ENCODE data around the gene DEFB114. TPM values are rescaled to one million over a fixed set of nuclear protein-coding genes. Genes with fewer than 3 reads are reported as not detected.

Gene DEFB114
- total RNA-seq, result not detected in 2 replicates
- long read RNA-seq, result 0 reads

DNA sequence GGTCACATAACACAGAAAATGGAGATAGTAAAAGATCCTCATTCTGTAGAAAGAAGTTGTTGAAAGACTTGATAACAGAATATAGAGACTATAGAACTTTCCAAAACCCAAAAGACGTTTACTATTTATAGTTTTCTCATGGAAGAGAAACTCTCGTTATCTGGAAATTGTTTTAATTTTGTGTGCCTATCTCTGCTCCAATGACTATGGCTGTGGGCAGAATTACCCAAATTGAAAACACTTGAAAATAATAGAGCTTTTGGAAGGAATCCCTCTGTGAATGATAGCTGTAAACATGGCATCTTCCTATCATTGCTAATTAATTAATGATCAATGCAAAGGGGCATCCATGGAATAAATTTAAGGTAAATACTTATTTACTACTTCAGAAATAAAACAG, at the start of gene DEFB114:
TSS of gene DEFB114 (minus strand) at position 101 of the 400 bp plus-strand sequence. CDS start at position 42, 59 bp downstream.
- TF ChIP-seq, protein P1, sequence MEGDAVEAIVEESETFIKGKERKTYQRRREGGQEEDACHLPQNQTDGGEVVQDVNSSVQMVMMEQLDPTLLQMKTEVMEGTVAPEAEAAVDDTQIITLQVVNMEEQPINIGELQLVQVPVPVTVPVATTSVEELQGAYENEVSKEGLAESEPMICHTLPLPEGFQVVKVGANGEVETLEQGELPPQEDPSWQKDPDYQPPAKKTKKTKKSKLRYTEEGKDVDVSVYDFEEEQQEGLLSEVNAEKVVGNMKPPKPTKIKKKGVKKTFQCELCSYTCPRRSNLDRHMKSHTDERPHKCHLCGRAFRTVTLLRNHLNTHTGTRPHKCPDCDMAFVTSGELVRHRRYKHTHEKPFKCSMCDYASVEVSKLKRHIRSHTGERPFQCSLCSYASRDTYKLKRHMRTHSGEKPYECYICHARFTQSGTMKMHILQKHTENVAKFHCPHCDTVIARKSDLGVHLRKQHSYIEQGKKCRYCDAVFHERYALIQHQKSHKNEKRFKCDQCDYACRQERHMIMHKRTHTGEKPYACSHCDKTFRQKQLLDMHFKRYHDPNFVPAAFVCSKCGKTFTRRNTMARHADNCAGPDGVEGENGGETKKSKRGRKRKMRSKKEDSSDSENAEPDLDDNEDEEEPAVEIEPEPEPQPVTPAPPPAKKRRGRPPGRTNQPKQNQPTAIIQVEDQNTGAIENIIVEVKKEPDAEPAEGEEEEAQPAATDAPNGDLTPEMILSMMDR (IDR thresholded peaks at IDR 0.05), result no peak
- no peak within 1 kb of the TSS for H3K27ac Mint-ChIP-seq (ENCODE audit: unreplicated experiment)
- no peaks in the 10 kb centered on the region for H3K9me3 Mint-ChIP-seq (ENCODE audit: unreplicated experiment)
- no peaks in the 10 kb centered on the region for H3K36me3 Mint-ChIP-seq (ENCODE audit: unreplicated experiment)
- H3K4me3 Mint-ChIP-seq (ENCODE audit: unreplicated experiment), result no peak within 1 kb of the TSS
- peaks cover 15% of the 10 kb centered on the region for H3K27me3 Mint-ChIP-seq (ENCODE audit: unreplicated experiment)
- no peak for DNase-seq (ENCODE audit: extremely low spot score, unreplicated experiment)
- H3K4me1 Mint-ChIP-seq (ENCODE audit: unreplicated experiment), result no peaks in the 10 kb centered on the region

DNA sequence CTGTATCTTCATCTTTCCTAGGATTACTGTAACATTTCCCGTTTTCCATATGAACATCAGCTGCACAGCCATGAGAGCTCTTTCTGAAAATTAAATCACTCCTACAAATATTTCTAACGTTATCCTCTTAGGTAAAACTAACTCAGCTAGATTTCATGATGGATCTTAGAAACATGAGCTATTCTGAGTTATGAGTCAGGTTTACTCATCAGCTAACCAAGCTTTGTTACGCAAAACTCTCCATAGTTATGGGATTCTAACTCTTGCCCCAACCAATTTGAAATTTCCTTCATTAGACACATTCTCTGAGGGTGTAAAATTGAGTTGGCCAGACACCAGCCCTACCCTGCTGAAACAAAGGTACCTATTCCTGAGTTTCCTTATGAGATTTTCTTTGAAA, 43.9 kb upstream of the DEFB114 start:
- TF ChIP-seq, protein P1 (IDR thresholded peaks at IDR 0.05), result no peak
- Mint-ChIP-seq H3K4me3 (ENCODE audit: unreplicated experiment) (no peak overlapping the region), H3K27ac (ENCODE audit: unreplicated experiment) (no peak overlapping the region), H3K4me1 (ENCODE audit: unreplicated experiment) (no peaks in the 10 kb centered on the region), H3K36me3 (ENCODE audit: unreplicated experiment) (no peaks in the 10 kb centered on the region), H3K27me3 (ENCODE audit: unreplicated experiment) (peaks cover 2% of the 10 kb centered on the region), H3K9me3 (ENCODE audit: unreplicated experiment) (no peaks in the 10 kb centered on the region)
- no peak for DNase-seq (ENCODE audit: extremely low spot score, unreplicated experiment)

DNA sequence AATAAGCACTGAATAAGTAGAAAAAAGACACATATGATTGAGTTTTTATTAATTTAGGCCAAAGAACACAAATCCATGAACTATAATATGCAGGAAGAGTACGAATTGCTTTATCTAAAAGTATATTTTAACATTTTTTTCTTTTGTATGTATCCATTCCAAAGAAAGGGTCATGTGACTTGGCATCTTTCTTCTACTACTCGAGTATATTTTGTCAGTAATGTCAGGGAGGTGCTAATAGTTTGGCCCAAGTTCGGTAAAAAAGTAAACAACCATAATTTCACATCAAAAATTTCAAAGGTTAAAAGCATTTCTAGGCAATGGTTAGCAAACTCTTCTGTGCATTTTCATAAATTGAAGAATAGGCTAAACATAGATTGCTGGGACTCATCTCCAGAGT, 39.2 kb upstream of the DEFB114 start:
- TF ChIP-seq, protein P1 (IDR thresholded peaks at IDR 0.05), result no peak
- H3K36me3 Mint-ChIP-seq (ENCODE audit: unreplicated experiment), result no peaks in the 10 kb centered on the region
- no peak for DNase-seq (ENCODE audit: extremely low spot score, unreplicated experiment)

GRCh38 chr6:49995278-49995677, 31.3 kb upstream of the DEFB114 start:
- no peak overlapping the region for H3K27ac Mint-ChIP-seq (ENCODE audit: unreplicated experiment)
- no peak for DNase-seq (ENCODE audit: extremely low spot score, unreplicated experiment)
- TF ChIP-seq, protein P1 (IDR thresholded peaks at IDR 0.05), result no peak
- no peaks in the 10 kb centered on the region for H3K27me3 Mint-ChIP-seq (ENCODE audit: unreplicated experiment)
- H3K4me3 Mint-ChIP-seq (ENCODE audit: unreplicated experiment), result no peak overlapping the region
- H3K4me1 Mint-ChIP-seq (ENCODE audit: unreplicated experiment), result no peaks in the 10 kb centered on the region
- no peaks in the 10 kb centered on the region for H3K9me3 Mint-ChIP-seq (ENCODE audit: unreplicated experiment)
- H3K36me3 Mint-ChIP-seq (ENCODE audit: unreplicated experiment), result no peaks in the 10 kb centered on the region

More for the DNA sequence above, 39.2 kb upstream of the DEFB114 start:
- Mint-ChIP-seq H3K4me3 (ENCODE audit: unreplicated experiment) (no peak overlapping the region), H3K27ac (ENCODE audit: unreplicated experiment) (no peak overlapping the region), H3K4me1 (ENCODE audit: unreplicated experiment) (no peaks in the 10 kb centered on the region), H3K9me3 (ENCODE audit: unreplicated experiment) (no peaks in the 10 kb centered on the region), H3K27me3 (ENCODE audit: unreplicated experiment) (no peaks in the 10 kb centered on the region)

DNA sequence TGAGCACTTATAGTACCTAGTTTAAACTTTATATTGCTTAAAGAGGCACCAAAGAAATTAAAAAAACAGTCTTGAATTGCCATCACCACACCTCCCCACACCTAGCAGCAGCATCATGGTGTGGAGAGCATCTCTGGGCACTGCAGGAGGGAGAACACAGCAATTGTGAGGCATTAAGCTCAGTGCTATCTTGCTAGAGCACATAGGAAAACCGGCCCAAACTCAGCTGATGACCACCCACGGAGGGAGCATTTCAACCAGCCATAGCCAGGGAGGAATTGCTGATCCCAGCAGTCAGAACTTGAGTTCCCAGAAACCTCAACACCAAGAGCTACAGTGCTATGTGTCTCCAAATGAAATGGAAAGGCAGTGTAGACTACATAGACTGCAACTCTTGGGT, 24.9 kb upstream of the DEFB114 start:
- Mint-ChIP-seq H3K4me3 (ENCODE audit: unreplicated experiment) (no peak overlapping the region), H3K27me3 (ENCODE audit: unreplicated experiment) (no peaks in the 10 kb centered on the region), H3K36me3 (ENCODE audit: unreplicated experiment) (no peaks in the 10 kb centered on the region), H3K4me1 (ENCODE audit: unreplicated experiment) (no peaks in the 10 kb centered on the region), H3K27ac (ENCODE audit: unreplicated experiment) (no peak overlapping the region), H3K9me3 (ENCODE audit: unreplicated experiment) (no peaks in the 10 kb centered on the region)
- DNase-seq (ENCODE audit: extremely low spot score, unreplicated experiment), result no peak
- TF ChIP-seq, protein P1 (IDR thresholded peaks at IDR 0.05), result no peak

Data from osteocyte (in vitro differentiated cells).